Measurements from ENCODE around the gene COMMD6.

GRCh38 chr13:75482070-75482819 lies 55.4 kb downstream of the COMMD6 start, which contains the start of gene TBC1D4:
- peak; percentile 55; the same call in 1 of the 2 replicates for TF ChIP-seq POLR2A (IDR thresholded peaks at IDR 0.05; ENCODE audit: low read depth, low read length)
- no peak for TF ChIP-seq POLR2AphosphoS5 (IDR thresholded peaks at IDR 0.05; ENCODE audit: low read depth, low read length)
- 0 out of 2 replicates have a peak, but pooled peaks have one; percentile 11 for TF ChIP-seq TAF1 (IDR thresholded peaks at IDR 0.05; ENCODE audit: borderline replicate concordance, low read depth, low read length)

All from GM12892 (cell line).